GM12878 (cell line): ENCODE measurements around the gene NEAT1. TPM values are rescaled to one million over a fixed set of nuclear protein-coding genes. Genes with fewer than 3 reads are reported as not detected.

Experiments
- BHLHE40 ChIP-seq, 2 experiments: fragments of 450-650 bp in 1 of 2; IDR thresholded peaks; 2 replicates each; pipeline ENCODE4 v1.6.1; 2011 to 2017; ENCODE audit warnings: low read depth in 2 of 2, borderline replicate concordance in 1 of 2, improper control_type of control experiment in 1 of 2, low read length in 1 of 2, mild to moderate bottlenecking in 1 of 2
- EZH2 ChIP-seq: IDR thresholded peaks from 2 replicates; pipeline ENCODE4 v1.6.1; 2012; ENCODE audit warnings: low read depth, mild to moderate bottlenecking, control low read depth, inconsistent platforms, low read length, borderline replicate concordance; ENCODE audit not compliant: control insufficient read depth
- FOXM1 ChIP-seq: IDR thresholded peaks from 2 replicates; pipeline ENCODE4 v1.6.1; 2012; ENCODE audit warnings: low read depth, mild to moderate bottlenecking, inconsistent platforms, low read length, moderate library complexity
- GABPA ChIP-seq: IDR thresholded peaks from 2 replicates; pipeline ENCODE4 v1.6.1; 2014; ENCODE audit warnings: antibody characterized with exemption, low read depth, mild to moderate bottlenecking, inconsistent platforms
- GATAD2B ChIP-seq: fragments of 450-650 bp; conservative IDR thresholded peaks from 2 replicates; pipeline ENCODE4 v1.6.1; 2017; ENCODE audit warnings: low read depth, mild to moderate bottlenecking, moderate library complexity
- HDAC2 ChIP-seq: fragments of 200-600 bp; sonication (generic); IDR thresholded peaks from 2 replicates; pipeline ENCODE4 v1.6.1; 2017
- HDGF ChIP-seq: fragments of 450-650 bp; IDR thresholded peaks from 2 replicates; pipeline ENCODE4 v1.6.1; 2016; ENCODE audit warnings: antibody characterized with exemption
- MYB ChIP-seq: fragments of 150-350 bp; IDR thresholded peaks from 2 replicates; pipeline ENCODE4 v1.6.1; 2014; ENCODE audit warnings: mild to moderate bottlenecking, low read depth, low read length, borderline replicate concordance
- NFIC ChIP-seq: IDR thresholded peaks from 2 replicates; pipeline ENCODE4 v1.6.1; 2012; ENCODE audit warnings: low read depth, mild to moderate bottlenecking, inconsistent platforms, low read length, moderate library complexity
- NFYA ChIP-seq: IDR thresholded peaks from 2 replicates; pipeline ENCODE4 v1.6.1; 2011; ENCODE audit warnings: low read depth, mild to moderate bottlenecking, low read length, improper control_type of control experiment, borderline replicate concordance
- NRF1 ChIP-seq: conservative IDR thresholded peaks from 2 replicates; pipeline ENCODE4 v1.6.1; 2011; ENCODE audit warnings: mild to moderate bottlenecking, low read depth, low read length, improper control_type of control experiment
- POLR2A ChIP-seq: IDR thresholded peaks from 2 replicates; pipeline ENCODE4 v1.6.1; 2011; ENCODE audit warnings: low read depth, mild to moderate bottlenecking, low read length
- POLR2AphosphoS2 ChIP-seq: IDR thresholded peaks from 2 replicates; pipeline ENCODE4 v1.6.1; 2011; ENCODE audit warnings: low read depth, mild to moderate bottlenecking, low read length, improper control_type of control experiment, moderate library complexity
- RAD21 ChIP-seq: IDR thresholded peaks from 2 replicates; pipeline ENCODE4 v1.6.1; 2011; ENCODE audit warnings: mild to moderate bottlenecking, low read depth, low read length, moderate library complexity; ENCODE audit not compliant: insufficient read depth
- SREBF2 ChIP-seq: IDR thresholded peaks from 2 replicates; pipeline ENCODE4 v1.6.1; 2012; ENCODE audit warnings: mild to moderate bottlenecking, low read length
- STAT3 ChIP-seq: IDR thresholded peaks from 2 replicates; pipeline ENCODE4 v1.6.1; 2011; ENCODE audit warnings: low read depth, low read length, improper control_type of control experiment
- TARDBP ChIP-seq: IDR thresholded peaks from 2 replicates; pipeline ENCODE4 v1.6.1; 2016; ENCODE audit warnings: borderline replicate concordance
- TCF3 ChIP-seq: IDR thresholded peaks from 2 replicates; pipeline ENCODE4 v1.6.1; 2012; ENCODE audit warnings: low read depth, mild to moderate bottlenecking, low read length, borderline replicate concordance; ENCODE audit not compliant: insufficient read depth
- ZBED1 ChIP-seq: IDR thresholded peaks from 2 replicates; pipeline ENCODE4 v1.6.1; 2016; ENCODE audit warnings: borderline replicate concordance
- ZNF24 ChIP-seq: fragments of 450-650 bp; IDR thresholded peaks from 2 replicates; pipeline ENCODE4 v1.6.1; 2017; ENCODE audit warnings: antibody characterized with exemption, mild to moderate bottlenecking
- polyA plus RNA-seq, 11 experiments: library from polyadenylated mRNA; depleted of rRNA in 4 of 11; unstranded in 6 of 11; stranded (reverse) in 5 of 11; fragments of >200 nt; fragmentation: Nextera tagmentation in 4 of 11; fragmentation: Illumina TruSeq in 1 of 11; extraction: Ambion mirVana in 4 of 11; extraction: Trizol in 1 of 11; gene quantifications; 1 replicate in 1 of 11; 2 replicates in 10 of 11; pipeline versions ENCODE4 v1.2.1 to v1.2.3, GENCODE V29; 2011 to 2016; ENCODE audit warnings: inconsistent platforms in 2 of 11, missing spikeins in 2 of 11, low read depth in 1 of 11
- total RNA-seq, 4 experiments: library from RNA; depleted of rRNA in 3 of 4; stranded (reverse); fragments of >200 nt in 3 of 4; fragmentation: Illumina TruSeq in 1 of 4; extraction: Trizol in 1 of 4; gene quantifications; 2 replicates each; pipeline versions ENCODE4 v1.2.1 to v1.2.3, GENCODE V29; 2013 to 2021
- TF ChIP-seq, protein P1 (sequence below): fragments of 450-650 bp; IDR thresholded peaks from 2 replicates; pipeline ENCODE4 v1.6.1; 2017; ENCODE audit warnings: mild to moderate bottlenecking, moderate library complexity
- TF ChIP-seq, protein P2 (sequence below): IDR thresholded peaks from 2 replicates; pipeline ENCODE4 v1.6.1; 2012; ENCODE audit warnings: mild to moderate bottlenecking, low read depth, low read length
- TF ChIP-seq, protein P3 (sequence below): IDR thresholded peaks from 2 replicates; pipeline ENCODE4 v1.6.1; 2012; ENCODE audit warnings: low read depth, low read length, improper control_type of control experiment

Gene NEAT1
- total and polyA plus RNA-seq, 10 of the 15 experiments (the other 5 are each of a cell fraction or from before 2014, with no cell fraction given) = 13.6 to 328 (median 69.4) TPM

DNA sequence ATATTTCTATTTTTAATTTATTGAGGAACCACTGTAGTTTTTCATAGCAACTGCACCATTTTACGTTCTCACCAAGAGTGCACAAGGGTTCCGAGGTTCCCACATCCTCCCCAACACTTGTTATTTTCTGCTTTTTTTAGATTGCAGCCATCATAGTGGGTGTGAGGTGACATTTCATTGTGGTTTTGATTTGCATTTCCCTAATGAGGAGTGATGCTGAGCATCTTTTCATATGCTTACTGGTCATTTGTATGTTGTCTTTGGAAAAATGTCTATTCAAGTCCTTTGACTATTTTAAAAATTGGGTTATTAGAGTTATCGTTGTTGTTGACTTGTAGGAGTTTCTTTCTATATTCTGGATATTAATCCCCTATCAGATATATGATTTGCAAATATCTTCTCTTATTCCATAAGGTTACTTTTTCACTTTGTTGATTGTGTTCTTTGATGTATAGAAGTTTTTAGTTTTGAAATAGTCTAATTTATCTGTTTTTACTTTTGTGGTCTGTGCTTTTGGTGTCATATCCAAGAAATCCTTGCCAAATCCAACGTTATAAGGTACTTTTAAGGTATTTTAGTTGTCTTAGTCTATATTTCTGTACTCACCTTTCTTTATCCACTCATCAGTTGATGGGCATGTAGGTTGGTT lies 9.0 kb downstream of the NEAT1 start (continued):
- TF ChIP-seq TCF3 (no peak), EZH2 (no peak), ZBED1 (peak; percentile 74; the same call in 1 of the 2 replicates), GABPA (no peak), POLR2A (no peak), NRF1 (no peak), TARDBP (no peak), MYB (no peak), FOXM1 (no peak), NFYA (no peak), GATAD2B (no peak), STAT3 (no peak), POLR2AphosphoS2 (no peak; the same call in 1 of the 2 replicates), ZNF24 (no peak), BHLHE40 (IDR thresholded peaks at IDR 0.05; ENCODE audit: borderline replicate concordance in 1 of 2, low read depth in 2 of 2, low read length in 1 of 2) (peak; percentile 76 to 79; a peak in 3 of 4 replicates), RAD21 (no peak), HDGF (no peak), SREBF2 (no peak), HDAC2 (no peak), NFIC (no peak)
- TF ChIP-seq, protein P1, sequence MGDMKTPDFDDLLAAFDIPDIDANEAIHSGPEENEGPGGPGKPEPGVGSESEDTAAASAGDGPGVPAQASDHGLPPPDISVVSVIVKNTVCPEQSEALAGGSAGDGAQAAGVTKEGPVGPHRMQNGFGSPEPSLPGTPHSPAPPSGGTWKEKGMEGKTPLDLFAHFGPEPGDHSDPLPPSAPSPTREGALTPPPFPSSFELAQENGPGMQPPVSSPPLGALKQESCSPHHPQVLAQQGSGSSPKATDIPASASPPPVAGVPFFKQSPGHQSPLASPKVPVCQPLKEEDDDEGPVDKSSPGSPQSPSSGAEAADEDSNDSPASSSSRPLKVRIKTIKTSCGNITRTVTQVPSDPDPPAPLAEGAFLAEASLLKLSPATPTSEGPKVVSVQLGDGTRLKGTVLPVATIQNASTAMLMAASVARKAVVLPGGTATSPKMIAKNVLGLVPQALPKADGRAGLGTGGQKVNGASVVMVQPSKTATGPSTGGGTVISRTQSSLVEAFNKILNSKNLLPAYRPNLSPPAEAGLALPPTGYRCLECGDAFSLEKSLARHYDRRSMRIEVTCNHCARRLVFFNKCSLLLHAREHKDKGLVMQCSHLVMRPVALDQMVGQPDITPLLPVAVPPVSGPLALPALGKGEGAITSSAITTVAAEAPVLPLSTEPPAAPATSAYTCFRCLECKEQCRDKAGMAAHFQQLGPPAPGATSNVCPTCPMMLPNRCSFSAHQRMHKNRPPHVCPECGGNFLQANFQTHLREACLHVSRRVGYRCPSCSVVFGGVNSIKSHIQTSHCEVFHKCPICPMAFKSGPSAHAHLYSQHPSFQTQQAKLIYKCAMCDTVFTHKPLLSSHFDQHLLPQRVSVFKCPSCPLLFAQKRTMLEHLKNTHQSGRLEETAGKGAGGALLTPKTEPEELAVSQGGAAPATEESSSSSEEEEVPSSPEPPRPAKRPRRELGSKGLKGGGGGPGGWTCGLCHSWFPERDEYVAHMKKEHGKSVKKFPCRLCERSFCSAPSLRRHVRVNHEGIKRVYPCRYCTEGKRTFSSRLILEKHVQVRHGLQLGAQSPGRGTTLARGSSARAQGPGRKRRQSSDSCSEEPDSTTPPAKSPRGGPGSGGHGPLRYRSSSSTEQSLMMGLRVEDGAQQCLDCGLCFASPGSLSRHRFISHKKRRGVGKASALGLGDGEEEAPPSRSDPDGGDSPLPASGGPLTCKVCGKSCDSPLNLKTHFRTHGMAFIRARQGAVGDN = no peak
- TF ChIP-seq, protein P2, sequence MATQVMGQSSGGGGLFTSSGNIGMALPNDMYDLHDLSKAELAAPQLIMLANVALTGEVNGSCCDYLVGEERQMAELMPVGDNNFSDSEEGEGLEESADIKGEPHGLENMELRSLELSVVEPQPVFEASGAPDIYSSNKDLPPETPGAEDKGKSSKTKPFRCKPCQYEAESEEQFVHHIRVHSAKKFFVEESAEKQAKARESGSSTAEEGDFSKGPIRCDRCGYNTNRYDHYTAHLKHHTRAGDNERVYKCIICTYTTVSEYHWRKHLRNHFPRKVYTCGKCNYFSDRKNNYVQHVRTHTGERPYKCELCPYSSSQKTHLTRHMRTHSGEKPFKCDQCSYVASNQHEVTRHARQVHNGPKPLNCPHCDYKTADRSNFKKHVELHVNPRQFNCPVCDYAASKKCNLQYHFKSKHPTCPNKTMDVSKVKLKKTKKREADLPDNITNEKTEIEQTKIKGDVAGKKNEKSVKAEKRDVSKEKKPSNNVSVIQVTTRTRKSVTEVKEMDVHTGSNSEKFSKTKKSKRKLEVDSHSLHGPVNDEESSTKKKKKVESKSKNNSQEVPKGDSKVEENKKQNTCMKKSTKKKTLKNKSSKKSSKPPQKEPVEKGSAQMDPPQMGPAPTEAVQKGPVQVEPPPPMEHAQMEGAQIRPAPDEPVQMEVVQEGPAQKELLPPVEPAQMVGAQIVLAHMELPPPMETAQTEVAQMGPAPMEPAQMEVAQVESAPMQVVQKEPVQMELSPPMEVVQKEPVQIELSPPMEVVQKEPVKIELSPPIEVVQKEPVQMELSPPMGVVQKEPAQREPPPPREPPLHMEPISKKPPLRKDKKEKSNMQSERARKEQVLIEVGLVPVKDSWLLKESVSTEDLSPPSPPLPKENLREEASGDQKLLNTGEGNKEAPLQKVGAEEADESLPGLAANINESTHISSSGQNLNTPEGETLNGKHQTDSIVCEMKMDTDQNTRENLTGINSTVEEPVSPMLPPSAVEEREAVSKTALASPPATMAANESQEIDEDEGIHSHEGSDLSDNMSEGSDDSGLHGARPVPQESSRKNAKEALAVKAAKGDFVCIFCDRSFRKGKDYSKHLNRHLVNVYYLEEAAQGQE = no peak
- TF ChIP-seq, protein P3, sequence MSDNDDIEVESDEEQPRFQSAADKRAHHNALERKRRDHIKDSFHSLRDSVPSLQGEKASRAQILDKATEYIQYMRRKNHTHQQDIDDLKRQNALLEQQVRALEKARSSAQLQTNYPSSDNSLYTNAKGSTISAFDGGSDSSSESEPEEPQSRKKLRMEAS = no peak
